HepG2 (cell line): ENCODE data around the gene TANC1. TPM values are rescaled to one million over a fixed set of nuclear protein-coding genes. Genes with fewer than 3 reads are reported as not detected.

Experiments used
- ATAC-seq: fragments of 200-7000 bp; cut with Tn5 transposase; 3 replicates; pipeline ENCODE4 v1.9.1; 2020; ENCODE audit warnings: mild to moderate bottlenecking, moderate library complexity
- BruUV-seq: library from RNA; stranded (reverse); fragments of 400-500 nt; replicated peaks from 2 replicates; lab custom pipeline; 2021; lab: Mats Ljungman, UMichigan
- CTCF ChIA-PET: fragments of 300-600 bp; formaldehyde crosslinking; extraction: SDS; loops from one replicate; lab custom pipeline; 2021; ENCODE audit warnings: low total read pairs, inconsistent platforms, low intra/inter-chr PET ratio; lab: Yijun Ruan, JAX
- POLR2A ChIA-PET: fragments of 350-600 bp; sonication (Branson Sonifier 250); formaldehyde crosslinking; loops from one replicate; lab custom pipeline; 2020; ENCODE audit warnings: antibody characterized with exemption, inconsistent platforms; lab: Yijun Ruan, JAX
- DNase-seq: peaks from one replicate; pipeline ENCODE4 v3.0.0-alpha.2; 2015; ENCODE audit warnings: low spot score
- FAIRE-seq: peaks from 3 replicates; lab custom pipeline; 2011; peaks lifted over from hg19 to GRCh38; lab: Jason Lieb, UNC
- H2AFZ ChIP-seq: one replicate; pipeline ENCODE4 v1.6.1; 2011; ENCODE audit warnings: low read length, inconsistent platforms
- H3K27ac ChIP-seq: fragments of 300-600 bp; 3 replicates; pipeline ENCODE4 v1.8.0; 2011; ENCODE audit warnings: mixed run types, mild to moderate bottlenecking, mixed read lengths, low read length, inconsistent platforms; ENCODE audit not compliant: insufficient read depth; ENCODE audit errors: extremely low read length
- H3K27me3 ChIP-seq, 2 experiments: fragments of 200-600 bp in 1 of 2; 2 replicates in 1 of 2; 3 replicates in 1 of 2; pipeline versions ENCODE4 v1.6.0 to v1.8.0; 2011; ENCODE audit warnings: low read length in 2 of 2, mild to moderate bottlenecking in 2 of 2, moderate library complexity in 2 of 2, inconsistent platforms in 1 of 2; ENCODE audit not compliant: insufficient read depth in 2 of 2, control insufficient read depth in 1 of 2
- H3K36me3 ChIP-seq, 2 experiments: fragments of 200-600 bp in 1 of 2; replicated peaks in 1 of 2; 2 replicates in 1 of 2; 3 replicates in 1 of 2; pipeline versions ENCODE4 v1.5.1 to v1.8.0; 2011; ENCODE audit warnings: low read length in 2 of 2, inconsistent platforms in 1 of 2; ENCODE audit not compliant: insufficient read depth in 2 of 2, control insufficient read depth in 1 of 2
- H3K4me1 ChIP-seq: 2 replicates; pipeline ENCODE4 v1.5.1; 2012; ENCODE audit warnings: low read length, inconsistent platforms; ENCODE audit not compliant: insufficient read depth
- H3K4me2 ChIP-seq: 2 replicates; pipeline ENCODE4 v1.6.0; 2011; ENCODE audit warnings: low read depth, low read length, inconsistent platforms
- H3K4me3 ChIP-seq, 3 experiments: fragments of 200-600 bp in 1 of 3; sonication (generic), shearing (Covaris generic) in 1 of 3; replicated peaks in 1 of 3; 2 replicates each; pipeline ENCODE4 v1.5.1; 2011 to 2016; ENCODE audit warnings: low read length in 3 of 3, inconsistent platforms in 2 of 3, low read depth in 2 of 3, mild to moderate bottlenecking in 2 of 3, control low read depth in 1 of 3, mixed read lengths in 1 of 3; ENCODE audit not compliant: insufficient read depth in 1 of 3
- H3K79me2 ChIP-seq: one replicate; pipeline ENCODE4 v1.6.1; 2011; ENCODE audit warnings: low read length, inconsistent platforms; ENCODE audit not compliant: insufficient read depth
- H3K9ac ChIP-seq: 2 replicates; pipeline ENCODE4 v1.6.0; 2011; ENCODE audit warnings: mild to moderate bottlenecking, low read depth, low read length, inconsistent platforms; ENCODE audit not compliant: insufficient read depth
- H3K9me3 ChIP-seq: 2 replicates; pipeline ENCODE4 v1.5.1; 2012; ENCODE audit warnings: mild to moderate bottlenecking, low read length
- H4K20me1 ChIP-seq: 2 replicates; pipeline ENCODE4 v1.6.0; 2011; ENCODE audit warnings: inconsistent platforms, mild to moderate bottlenecking, low read length, moderate library complexity; ENCODE audit not compliant: insufficient read depth
- ATF7 ChIP-seq, 2 experiments: fragments of 450-650 bp in 1 of 2; sonication (generic) in 1 of 2; formaldehyde crosslinking in 1 of 2; IDR thresholded peaks; 2 replicates each; pipeline versions ENCODE4 v1.4.0 to v1.6.1; 2016 to 2020; ENCODE audit warnings: antibody characterized with exemption in 1 of 2, mild to moderate bottlenecking in 1 of 2, missing genetic modification reagents in 1 of 2
- CREB1 ChIP-seq, 2 experiments: fragments of 450-650 bp in 1 of 2; IDR thresholded peaks; 2 replicates each; pipeline ENCODE4 v1.6.1; 2016 to 2017; ENCODE audit warnings: control low read depth in 1 of 2, mild to moderate bottlenecking in 1 of 2, missing compliant biosample characterization in 1 of 2, missing genetic modification characterization in 1 of 2
- EED ChIP-seq: sonication (generic); formaldehyde crosslinking; IDR thresholded peaks from 2 replicates; pipeline ENCODE4 v1.5.0; 2020; ENCODE audit warnings: mild to moderate bottlenecking, missing genetic modification reagents
- HES4 ChIP-seq: sonication (generic); formaldehyde crosslinking; IDR thresholded peaks from 2 replicates; pipeline ENCODE4 v1.9.0; 2021; ENCODE audit warnings: mild to moderate bottlenecking, missing genetic modification reagents, borderline replicate concordance
- HOXA5 ChIP-seq: sonication (generic); formaldehyde crosslinking; IDR thresholded peaks from 2 replicates; pipeline ENCODE4 v1.4.0; 2020; ENCODE audit warnings: missing genetic modification reagents
- PLRG1 ChIP-seq: fragments of 450-650 bp; conservative IDR thresholded peaks from 2 replicates; pipeline ENCODE4 v1.6.1; 2016
- POLR2AphosphoS5 ChIP-seq: IDR thresholded peaks from 2 replicates; pipeline ENCODE4 v1.6.1; 2012; ENCODE audit warnings: low read depth, low read length
- TBX2 ChIP-seq: sonication (generic); formaldehyde crosslinking; IDR thresholded peaks from 2 replicates; pipeline ENCODE4 v1.5.0; 2020; ENCODE audit warnings: missing genetic modification reagents, mild to moderate bottlenecking, borderline replicate concordance
- ZBTB8A ChIP-seq: sonication (generic); formaldehyde crosslinking; IDR thresholded peaks from 2 replicates; pipeline ENCODE4 v1.4.0; 2020; ENCODE audit warnings: mild to moderate bottlenecking, low read depth, missing genetic modification reagents, borderline replicate concordance
- ZNF713 ChIP-seq: sonication (generic); formaldehyde crosslinking; IDR thresholded peaks from 2 replicates; pipeline ENCODE4 v1.4.0; 2020; ENCODE audit warnings: mild to moderate bottlenecking, missing genetic modification reagents
- WGBS: methylation state at CpG from one replicate; pipeline ENCODE4 v1.1.6; 2017; ENCODE audit warnings: low lambda C conversion rate; 5-methylcytosine and 5-hydroxymethylcytosine counted together
- in situ Hi-C: cut with HindIII; loops from 2 replicates; pipeline ENCODE4 v1.10.0; 2017; ENCODE audit warnings: low pct_unique_long_range_greater_than_20kb; ENCODE audit not compliant: extremely low pct_ligation_motif_present
- intact Hi-C: fragments of 100-400 bp; cut with micrococcal nuclease; formaldehyde crosslinking; loops from one replicate; pipeline ENCODE4 v1.10.0; 2022; ENCODE audit not compliant: unreplicated experiment
- polyA plus RNA-seq, 8 experiments: library from polyadenylated mRNA; depleted of rRNA in 3 of 8; stranded (reverse) in 7 of 8; unstranded in 1 of 8; fragments of >200 nt; fragmentation: Illumina TruSeq in 4 of 8; extraction: Trizol in 4 of 8; gene quantifications; 2 replicates each; pipeline versions ENCODE4 v1.2.1 to v1.2.3, GENCODE V29; 2011 to 2016; ENCODE audit warnings: low read depth in 4 of 8, missing spikeins in 1 of 8, mixed read lengths in 1 of 8; ENCODE audit not compliant: insufficient read depth in 1 of 8
- total RNA-seq, 5 experiments: library from RNA; depleted of rRNA; stranded (reverse); fragments of >200 nt; fragmentation: Illumina TruSeq; extraction: Trizol; gene quantifications; 2 replicates each; pipeline ENCODE4 v1.2.3, GENCODE V29; 2016; ENCODE audit warnings: low read depth in 1 of 5
- TF ChIP-seq, protein P1 (sequence below): sonication (generic); formaldehyde crosslinking; IDR thresholded peaks from 2 replicates; pipeline ENCODE4 v1.8.1; 2023; ENCODE audit warnings: mild to moderate bottlenecking, missing genetic modification reagents, borderline replicate concordance

TANC1 gene
- total and polyA plus RNA-seq, 2 of the 13 experiments (the other 11 are each of a cell fraction or from before 2014, with no cell fraction given), result 2.3 to 5.6 TPM

DNA sequence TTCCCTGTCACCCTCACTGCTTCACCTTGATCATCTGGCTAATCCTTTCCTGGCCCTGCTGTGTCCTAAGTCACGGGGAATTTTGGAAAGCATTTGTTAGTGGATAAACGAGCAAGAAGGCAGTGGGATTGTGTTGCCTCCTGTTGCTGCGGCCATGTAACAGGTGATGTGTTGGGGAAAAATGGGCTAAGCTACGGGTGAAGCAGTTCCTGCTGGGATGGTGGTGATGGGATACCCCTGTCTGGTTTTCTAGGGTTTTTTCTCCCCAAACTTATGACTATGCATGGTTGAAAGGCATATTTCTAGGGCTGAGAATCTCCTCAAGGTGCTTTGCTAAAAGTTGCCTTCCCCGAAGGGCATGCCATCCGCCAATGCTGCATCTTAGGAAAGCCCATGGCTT is 249.9 kb downstream of the TANC1 start:
- in situ Hi-C loops, result no loop called here
- WGBS, result 78% methylated on average over 6 of the region's 6 CpGs
- no peak overlapping the region for H3K27ac ChIP-seq
- no peaks in the 10 kb centered on the region for H3K79me2 ChIP-seq
- TF ChIP-seq ATF7 (IDR thresholded peaks at IDR 0.05) (no peak), ATF7 (CRISPR knock-in tag; IDR thresholded peaks at IDR 0.05) (no peak), ZBTB8A (no peak), HOXA5 (CRISPR knock-in tag) (no peak), EED (CRISPR knock-in tag) (no peak), CREB1 (IDR thresholded peaks at IDR 0.05) (no peak), CREB1 (CRISPR knock-in tag; IDR thresholded peaks at IDR 0.05) (no peak)
- TF ChIP-seq, protein P1, sequence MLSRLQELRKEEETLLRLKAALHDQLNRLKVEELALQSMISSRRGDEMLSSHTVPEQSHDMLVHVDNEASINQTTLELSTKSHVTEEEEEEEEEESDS (CRISPR knock-in tag), result no peak
- FAIRE-seq (no peak), ATAC-seq (no peak), DNase-seq (no peak)
- H3K27me3 ChIP-seq, result no peaks in the 10 kb centered on the region
- ChIA-PET CTCF (no interaction called here), POLR2A (no interaction called here)
- H4K20me1 ChIP-seq, result no peaks in the 10 kb centered on the region
- H3K4me3 ChIP-seq, result no peak overlapping the region
- no peak overlapping the region for H3K4me2 ChIP-seq
- no TSS peak for BruUV-seq
- no peaks in the 10 kb centered on the region for H3K9me3 ChIP-seq
- H3K4me1 ChIP-seq, result no peaks in the 10 kb centered on the region
- no peak overlapping the region for H2AFZ ChIP-seq
- no peaks in the 10 kb centered on the region for H3K36me3 ChIP-seq
- H3K9ac ChIP-seq, result no peak overlapping the region
- intact Hi-C loops, result no loop called here

GRCh38 chr2:159219394-159219998 is 251.1 kb downstream of the TANC1 start:
- no peak for TF ChIP-seq POLR2AphosphoS5
- TF ChIP-seq HES4 (CRISPR knock-in tag), result no peak
- no peak for TF ChIP-seq PLRG1
- no peak for TF ChIP-seq TBX2
- no peak for TF ChIP-seq ZNF713 (CRISPR knock-in tag)
- TF ChIP-seq, all 625 proteins: peak for 0
- no peak overlapping the region for H3K27ac ChIP-seq
- no peaks in the 10 kb centered on the region for H3K79me2 ChIP-seq
- no peaks in the 10 kb centered on the region for H3K36me3 ChIP-seq
- H3K27me3 ChIP-seq, result no peaks in the 10 kb centered on the region
- CTCF ChIA-PET, result no interaction called here
- H3K4me3 ChIP-seq, result no peak overlapping the region
- DNase-seq (no peak), FAIRE-seq (no peak), ATAC-seq (no peak)
- no peaks in the 10 kb centered on the region for H3K4me1 ChIP-seq
- H3K9me3 ChIP-seq, result no peaks in the 10 kb centered on the region
- intact Hi-C loops, result no loop called here
- 90% methylated on average over 8 of the region's 8 CpGs for WGBS
- no TSS peak for BruUV-seq
- H4K20me1 ChIP-seq, result no peaks in the 10 kb centered on the region
- POLR2A ChIA-PET, result no interaction called here
- no peak overlapping the region for H3K4me2 ChIP-seq
- in situ Hi-C loops, result no loop called here
- no peak overlapping the region for H3K9ac ChIP-seq
- H2AFZ ChIP-seq, result no peak overlapping the region
